Tibial nerve (tissue), 4 donors: ENCODE data around the gene VSTM2B. TPM values are rescaled to one million over a fixed set of nuclear protein-coding genes. Genes with fewer than 3 reads are reported as not detected.

Experiments used
- DNase-seq, 2 donors: peaks; one replicate each; pipeline ENCODE4 v3.0.0-alpha.2; 2019; ENCODE audit warnings: low spot score in 2 of 2
- H3K27ac ChIP-seq, 4 donors: fragments of 200-600 bp; sonication (generic) in 3 of 4; one replicate each; pipeline ENCODE4 v1.5.1; 2017 to 2019; ENCODE audit warnings: mild to moderate bottlenecking in 1 of 4
- H3K27me3 ChIP-seq, 2 donors: fragments of 200-600 bp; sonication (generic) in 1 of 2; one replicate each; pipeline versions ENCODE4 v1.5.1 to v1.6.0; 2017 to 2019
- H3K36me3 ChIP-seq, 3 donors: fragments of 200-600 bp; sonication (generic); one replicate each; pipeline ENCODE4 v1.5.1; 2018 to 2019
- H3K4me1 ChIP-seq, 4 donors: fragments of 200-600 bp; sonication (generic) in 3 of 4; one replicate each; pipeline ENCODE4 v1.5.1; 2017 to 2019
- H3K4me3 ChIP-seq, 4 donors: fragments of 200-600 bp; sonication (generic) in 3 of 4; one replicate each; pipeline ENCODE4 v1.5.1; 2017 to 2019; ENCODE audit warnings: mild to moderate bottlenecking in 1 of 4, moderate library complexity in 1 of 4
- H3K9me3 ChIP-seq, 4 donors: fragments of 200-600 bp; sonication (generic) in 3 of 4; one replicate each; pipeline ENCODE4 v1.5.1; 2017 to 2019
- CTCF ChIP-seq, 5 experiments: fragments of 200-600 bp in 3 of 5; fragments of 450-650 bp in 2 of 5; sonication (generic) in 3 of 5; IDR thresholded peaks; one replicate each; pipeline ENCODE4 v1.5.1; 2016 to 2019; ENCODE audit warnings: antibody characterized with exemption in 5 of 5, mild to moderate bottlenecking in 3 of 5, moderate library complexity in 2 of 5
- EP300 ChIP-seq, 2 donors: sonication (generic); formaldehyde crosslinking; IDR thresholded peaks; one replicate each; pipeline ENCODE4 v1.6.1; 2017; ENCODE audit warnings: antibody characterized with exemption in 2 of 2, mild to moderate bottlenecking in 1 of 2
- POLR2A ChIP-seq, 2 donors: fragments of 450-650 bp; IDR thresholded peaks; one replicate each; pipeline ENCODE4 v1.6.1; 2017; ENCODE audit warnings: antibody characterized with exemption in 2 of 2, mild to moderate bottlenecking in 2 of 2, moderate library complexity in 2 of 2
- WGBS, 2 donors: methylation state at CpG; one replicate each; pipeline ENCODE4 v1.1.5; 2018; 5-methylcytosine and 5-hydroxymethylcytosine counted together
- total RNA-seq, 4 donors: library from RNA; depleted of rRNA; stranded (reverse); fragments of >200 nt; gene quantifications; one replicate each; pipeline ENCODE4 v1.1.0, GENCODE V29; 2016

Gene VSTM2B
- total RNA-seq, 4 donors from 2014 or later, result not detected

DNA sequence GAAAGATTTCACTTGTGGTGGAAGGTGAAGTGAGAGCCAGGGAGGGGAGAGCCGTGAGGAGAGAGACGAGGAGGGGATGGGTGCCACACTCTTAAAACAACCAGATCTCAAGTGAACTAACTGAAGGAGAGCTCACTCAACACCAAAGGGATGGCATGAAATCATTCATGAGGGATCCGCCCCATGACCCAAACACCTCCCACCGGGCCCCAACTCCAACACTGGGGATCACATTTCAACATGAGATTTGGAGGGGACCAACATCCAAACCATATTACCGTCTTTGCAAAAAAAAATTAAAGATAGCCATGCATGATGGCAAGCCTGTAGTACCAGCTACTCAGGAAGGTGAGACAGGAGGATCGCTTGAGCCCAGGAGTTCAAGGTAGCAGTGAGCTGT lies 45.4 kb downstream of the VSTM2B start:
- 71 to 78% methylated on average over 6 of the region's 6 CpGs for WGBS, 2 donors
- Histone ChIP-seq H3K27me3 (peaks cover 0 to 15% of the 10 kb centered on the region in 2 donors), H3K4me3 (no peak overlapping the region)

GRCh38 chr19:29573486-29573885 lies 47.7 kb downstream of the VSTM2B start:
- TF ChIP-seq POLR2A (IDR thresholded peaks at IDR 0.05), result no peak
- TF ChIP-seq EP300 (IDR thresholded peaks at IDR 0.05), result no peak
- TF ChIP-seq CTCF (IDR thresholded peaks at IDR 0.05), result no peak

More for the DNA sequence above, 45.4 kb downstream of the VSTM2B start:
- H3K27ac ChIP-seq, result no peak overlapping the region
- no peak for DNase-seq
- H3K36me3 ChIP-seq, result no peaks in the 10 kb centered on the region
- TF ChIP-seq POLR2A (IDR thresholded peaks at IDR 0.05) (no peak), CTCF (IDR thresholded peaks at IDR 0.05) (no peak), EP300 (IDR thresholded peaks at IDR 0.05) (no peak)
- H3K9me3 ChIP-seq, result no peaks in the 10 kb centered on the region
- H3K4me1 ChIP-seq, result no peaks in the 10 kb centered on the region

DNA sequence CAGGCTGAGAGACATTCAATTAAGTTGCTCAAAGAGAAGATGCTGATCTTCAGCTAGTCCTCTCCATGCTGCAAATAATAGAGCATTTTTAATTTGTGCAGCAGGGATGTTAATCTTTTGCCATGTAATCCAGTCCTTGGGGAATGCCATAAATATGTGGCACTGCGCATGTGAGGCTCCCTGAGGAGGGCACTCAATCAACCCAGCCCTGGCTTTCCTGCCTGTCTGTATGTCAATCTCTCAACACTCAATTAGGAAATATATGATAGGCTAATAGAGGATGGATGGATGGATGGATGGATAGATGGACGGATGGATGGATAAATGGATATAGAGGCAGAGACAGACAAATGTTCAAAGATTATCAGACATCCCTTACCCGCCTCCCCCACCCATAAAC lies 48.7 kb downstream of the VSTM2B start:
- 47 to 57% methylated on average over 3 of the region's 3 CpGs for WGBS, 2 donors
- Histone ChIP-seq H3K9me3 (no peaks in the 10 kb centered on the region), H3K27me3 (peaks cover 0 to 15% of the 10 kb centered on the region in 2 donors), H3K36me3 (no peaks in the 10 kb centered on the region), H3K4me3 (no peak overlapping the region), H3K4me1 (no peaks in the 10 kb centered on the region), H3K27ac (no peak overlapping the region)
- TF ChIP-seq EP300 (IDR thresholded peaks at IDR 0.05), result no peak
- TF ChIP-seq POLR2A (IDR thresholded peaks at IDR 0.05), result no peak
- no peak for TF ChIP-seq CTCF (IDR thresholded peaks at IDR 0.05)
- DNase-seq, result no peak

More at GRCh38 chr19:29573486-29573885, 47.7 kb downstream of the VSTM2B start:
- no peaks in the 10 kb centered on the region for H3K4me1 ChIP-seq
- no peak for DNase-seq
- H3K27ac ChIP-seq, result no peak overlapping the region
- H3K36me3 ChIP-seq, result no peaks in the 10 kb centered on the region
- 54 to 63% methylated on average over 7 of the region's 7 CpGs for WGBS, 2 donors
- no peaks in the 10 kb centered on the region for H3K9me3 ChIP-seq
- H3K4me3 ChIP-seq, result no peak overlapping the region
- peaks cover 0 to 15% of the 10 kb centered on the region in 2 donors for H3K27me3 ChIP-seq

DNA sequence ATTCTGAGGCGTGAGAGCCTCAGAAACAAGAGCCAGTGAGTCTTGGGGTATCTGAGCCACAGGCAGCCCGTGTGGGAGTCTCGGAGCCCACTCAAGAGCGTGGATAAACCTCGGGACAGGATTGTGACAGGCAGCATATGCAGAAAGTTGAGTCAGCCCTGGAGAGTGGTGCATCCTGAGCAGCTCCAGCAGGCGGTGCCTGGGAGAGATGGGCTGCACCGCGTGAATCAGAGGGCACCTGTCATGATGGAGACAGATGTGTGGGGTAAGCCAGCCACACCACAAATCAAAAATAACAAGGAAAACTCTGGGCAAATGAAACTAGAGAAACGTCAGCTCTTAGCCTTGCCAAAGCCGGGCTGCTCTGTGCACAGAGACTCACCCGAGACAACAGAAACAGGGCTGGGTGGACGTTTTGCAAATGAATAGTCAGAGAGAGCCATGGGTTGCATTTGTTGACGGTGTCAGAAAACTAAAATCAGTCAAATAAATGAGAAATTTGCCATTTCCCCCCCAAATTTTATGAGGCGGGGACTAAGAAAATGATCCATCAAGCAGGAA lies 50.3 kb downstream of the VSTM2B start:
- Histone ChIP-seq H3K27me3 (peaks cover 0 to 15% of the 10 kb centered on the region in 2 donors), H3K4me3 (no peak overlapping the region), H3K9me3 (peaks cover 0 to under 1% (median 0%) of the 10 kb centered on the region in 4 donors), H3K4me1 (no peaks in the 10 kb centered on the region), H3K27ac (no peak overlapping the region), H3K36me3 (no peaks in the 10 kb centered on the region)
- TF ChIP-seq EP300 (IDR thresholded peaks at IDR 0.05) (no peak), POLR2A (IDR thresholded peaks at IDR 0.05) (no peak), CTCF (IDR thresholded peaks at IDR 0.05) (no peak)
- DNase-seq, result no peak
- WGBS, 2 donors, result 37 to 47% methylated on average over 13 to 14 of the region's 14 CpGs

DNA sequence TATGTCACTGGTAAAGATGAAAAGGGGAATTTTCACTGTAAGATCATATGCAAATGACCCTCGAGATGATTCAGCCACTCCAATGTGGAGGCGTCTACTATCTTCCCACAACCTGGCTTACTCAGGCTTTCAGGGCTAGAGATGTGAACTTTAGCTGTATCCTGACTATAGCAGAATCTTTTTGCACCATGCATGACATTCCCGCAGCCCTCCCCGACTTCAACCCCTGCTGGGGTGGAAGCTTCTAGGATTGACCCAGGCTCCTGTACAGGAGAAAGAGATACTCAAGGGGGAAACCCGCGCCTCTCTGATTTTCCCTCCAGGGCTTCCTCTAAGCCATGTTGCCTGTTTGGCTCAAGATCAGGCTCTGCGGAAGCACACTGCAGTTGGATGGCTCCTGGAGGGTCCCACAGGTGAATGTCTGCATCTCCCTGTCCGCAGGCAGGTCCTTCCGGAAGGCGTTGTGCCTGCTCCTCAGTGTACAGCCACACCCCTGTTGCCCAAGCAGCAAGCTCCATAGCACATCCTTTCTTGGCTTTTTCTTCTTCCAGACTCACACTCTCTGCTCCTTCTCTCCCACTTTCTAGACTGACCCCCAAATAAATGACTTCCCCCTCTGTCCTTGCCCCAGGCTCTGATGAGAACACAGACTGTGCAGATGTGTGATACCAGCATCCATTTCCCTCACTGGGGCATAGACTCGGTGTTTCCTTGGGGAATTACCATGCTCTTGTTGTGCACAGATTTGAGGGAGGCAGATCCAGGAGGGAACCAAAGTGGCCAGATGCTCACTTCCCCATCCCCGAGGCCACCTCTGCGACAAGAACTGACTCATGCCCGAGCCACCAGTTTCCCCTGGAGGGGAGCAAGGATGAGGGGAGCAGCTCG lies 51.2 kb downstream of the VSTM2B start:
- DNase-seq, result no peak
- Histone ChIP-seq H3K36me3 (no peaks in the 10 kb centered on the region), H3K27me3 (peaks cover 0 to 7% of the 10 kb centered on the region in 2 donors), H3K4me3 (no peak overlapping the region), H3K9me3 (peaks cover 0 to 6% (median 0%) of the 10 kb centered on the region in 4 donors), H3K4me1 (no peaks in the 10 kb centered on the region), H3K27ac (no peak overlapping the region)
- TF ChIP-seq POLR2A (IDR thresholded peaks at IDR 0.05) (no peak), CTCF (IDR thresholded peaks at IDR 0.05) (no peak), EP300 (IDR thresholded peaks at IDR 0.05) (no peak)
- WGBS, 2 donors, result 65 to 79% methylated on average over 14 to 15 of the region's 15 CpGs
